ENCODE measurements around the gene AKR1A1.
A peak's percentile ranks its signal among the peaks of the same experiment; 100 is the strongest.
"Not testable (repeated sequence)": the region's sequence is repeated elsewhere in the genome, so short reads cannot be mapped to it uniquely, and the experiment has no call there.

Gene AKR1A1

DNA sequence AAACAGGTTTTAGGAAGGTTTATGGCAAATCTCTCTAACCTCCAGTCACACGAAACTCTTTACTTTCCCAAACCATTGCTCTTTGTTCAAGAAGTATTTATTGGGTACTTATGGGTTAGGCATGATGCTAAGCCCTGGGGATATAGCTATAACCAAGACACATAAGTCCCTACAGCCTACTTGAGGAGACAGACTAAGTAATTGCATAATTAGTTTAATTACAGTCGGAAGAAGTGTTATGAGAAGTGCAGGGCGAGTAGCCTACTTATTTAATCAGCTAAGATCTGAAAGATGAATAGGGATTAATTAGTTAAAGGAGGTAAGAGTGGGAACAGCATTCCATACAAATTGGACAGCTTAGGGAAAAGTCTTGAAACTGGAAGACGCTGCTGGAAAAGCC lies 20.0 kb downstream of the AKR1A1 start:
- DNase-seq (ENCODE audit: low read depth) = no peak

DNA sequence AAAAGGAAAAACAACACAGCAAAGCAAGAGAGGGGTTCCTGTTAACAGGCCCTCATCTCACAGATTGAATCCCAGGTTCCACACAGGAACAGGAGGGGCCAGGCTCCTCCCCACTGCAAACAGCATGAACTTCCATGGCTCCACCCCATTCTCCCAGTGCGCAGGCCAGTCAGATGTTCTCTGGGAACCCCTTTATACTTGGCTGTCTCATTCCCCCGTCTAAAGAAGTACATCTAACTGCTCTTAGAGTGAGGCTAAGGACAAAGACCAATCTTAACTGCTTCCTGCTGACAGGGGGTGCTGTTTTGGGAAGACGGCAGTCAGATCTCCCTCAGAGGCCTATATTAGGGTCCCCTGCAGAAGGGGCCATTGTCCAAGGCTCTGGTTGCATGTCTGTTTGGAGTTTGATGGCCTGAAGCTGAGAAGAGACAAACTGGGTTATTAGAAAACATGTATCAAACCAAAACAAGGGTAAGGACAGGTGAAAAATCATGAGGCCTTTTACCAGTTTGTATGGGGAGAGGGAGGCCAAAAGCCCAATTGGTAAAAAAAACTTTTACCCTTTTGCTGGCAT lies 22.7 kb downstream of the AKR1A1 start:
- peak; percentile 32 for DNase-seq (ENCODE audit: low read depth)

DNA sequence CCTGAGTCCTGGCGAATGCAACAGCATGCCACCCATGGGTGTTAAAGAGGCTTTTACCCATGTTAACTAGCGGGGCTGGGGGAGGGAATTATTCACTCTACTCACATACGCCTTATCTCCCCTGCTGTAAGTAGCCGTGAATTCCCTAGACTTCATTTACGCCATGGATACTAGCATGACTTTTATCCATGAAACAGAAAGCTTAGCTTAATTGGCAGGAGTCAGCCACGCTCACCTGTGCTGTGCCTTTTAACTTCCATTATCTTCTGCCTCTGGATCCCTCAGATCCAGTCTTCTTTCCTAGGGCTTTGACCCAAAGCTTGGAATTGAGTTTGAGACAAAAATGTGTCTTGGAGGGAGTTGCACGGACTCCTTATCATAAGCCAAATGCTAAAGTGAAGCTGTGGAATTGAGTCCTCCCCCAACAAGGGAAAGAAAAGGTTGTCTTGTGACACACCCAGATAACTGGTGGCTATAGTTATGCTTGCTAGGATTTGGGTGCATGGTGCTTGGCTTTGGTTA lies 23.5 kb downstream of the AKR1A1 start:
- no peak for DNase-seq (ENCODE audit: low read depth)

DNA sequence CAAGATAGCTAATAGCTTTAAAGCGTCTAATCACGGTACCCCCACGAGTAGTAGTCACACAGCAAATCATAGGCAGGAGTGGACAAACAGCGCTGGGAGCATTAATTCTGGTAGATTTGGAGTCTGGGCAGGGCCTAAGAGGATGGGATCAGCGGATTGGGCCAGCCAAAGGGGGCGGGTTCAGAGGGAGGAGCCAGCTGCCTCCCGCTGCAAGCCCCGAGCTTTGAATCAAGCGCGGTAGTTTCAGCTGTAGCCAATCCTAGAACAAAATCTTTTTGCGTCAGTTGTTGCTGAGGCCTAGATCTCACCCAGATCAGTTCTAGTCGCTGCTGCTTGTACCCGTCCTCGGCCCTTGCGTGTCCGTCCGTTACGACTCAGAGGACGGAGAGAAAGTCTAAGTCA lies 32.6 kb downstream of the AKR1A1 start:
- DNase-seq (ENCODE audit: low read depth) = peak; percentile 96

DNA sequence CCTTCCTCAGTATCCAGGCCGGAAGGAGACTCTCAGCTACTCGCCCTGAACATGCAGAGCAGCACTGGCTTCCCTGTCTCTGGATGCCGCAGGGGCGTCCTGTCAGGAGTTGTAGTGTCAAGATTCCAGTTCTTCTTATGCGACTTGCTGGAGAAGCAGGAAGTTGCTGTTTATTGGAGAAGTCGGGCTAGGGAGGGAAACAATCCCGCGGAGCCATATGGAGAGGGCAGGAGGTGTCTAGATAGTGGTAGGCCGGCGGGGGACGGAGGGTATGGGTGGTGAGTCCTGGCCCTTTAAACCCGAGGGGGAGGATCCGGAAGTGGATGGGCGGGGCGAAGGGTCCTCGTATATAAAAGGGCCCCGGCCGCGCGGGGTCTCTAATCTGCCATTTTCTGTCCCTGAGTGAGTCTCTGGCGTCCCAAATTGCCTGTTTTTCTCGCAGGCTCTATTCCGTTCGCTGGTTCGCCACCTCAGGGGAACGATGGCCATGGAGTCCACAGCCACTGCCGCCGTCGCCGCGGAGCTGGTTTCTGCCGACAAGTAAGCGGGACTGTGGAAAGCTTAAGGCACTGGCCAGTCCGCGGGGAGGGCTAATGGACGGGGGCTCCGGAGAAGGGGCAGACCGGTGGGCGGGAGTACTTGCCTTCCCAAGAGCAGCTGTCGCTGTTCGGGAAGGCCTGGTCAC lies 33.2 kb downstream of the AKR1A1 start, which contains the start of gene NASP:
TSS of gene NASP (plus strand) at position 376 of the 685 bp plus-strand sequence. CDS start at position 482, 106 bp downstream.
- peak; percentile 74 for DNase-seq (ENCODE audit: low read depth)

DNA sequence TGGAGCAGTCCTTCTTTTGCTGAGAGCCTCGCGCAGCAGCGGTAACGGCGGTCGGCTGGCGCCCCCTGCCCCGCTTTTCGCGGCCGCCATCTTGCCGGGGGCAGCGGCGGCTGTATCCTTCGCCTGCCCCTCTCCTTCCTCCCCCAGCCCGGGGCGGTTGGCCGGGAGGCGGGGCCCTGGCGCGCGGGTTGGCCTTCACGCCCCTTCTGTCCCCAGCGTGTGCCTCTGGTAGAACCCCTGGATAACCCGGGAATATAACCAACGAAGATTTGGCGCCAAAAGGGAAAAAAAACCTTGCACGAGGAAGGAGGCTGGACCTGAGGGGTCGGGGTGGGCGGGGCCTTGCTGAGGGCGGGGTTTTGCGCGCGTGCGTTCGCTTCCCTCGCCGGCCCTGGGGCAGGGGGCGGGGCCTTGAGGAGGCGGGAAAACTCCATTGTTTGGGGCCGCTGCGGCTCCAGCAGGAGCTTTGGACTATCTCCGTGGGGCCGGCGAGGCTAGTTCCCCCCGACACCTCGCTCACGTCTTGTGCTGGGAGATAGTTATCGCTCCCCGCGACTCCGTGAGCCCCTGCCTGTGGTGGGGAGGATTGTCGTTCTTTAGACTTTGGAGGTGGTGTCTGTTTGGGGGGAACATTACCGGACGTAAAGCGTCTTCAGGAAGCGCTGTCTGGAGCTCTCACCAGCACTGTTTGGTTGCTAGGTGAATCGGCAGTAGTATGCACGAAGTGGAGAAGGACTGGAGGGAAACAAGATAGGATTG lies 33.9 kb downstream of the AKR1A1 start:
- peak; percentile 83 for DNase-seq (ENCODE audit: low read depth)

DNA sequence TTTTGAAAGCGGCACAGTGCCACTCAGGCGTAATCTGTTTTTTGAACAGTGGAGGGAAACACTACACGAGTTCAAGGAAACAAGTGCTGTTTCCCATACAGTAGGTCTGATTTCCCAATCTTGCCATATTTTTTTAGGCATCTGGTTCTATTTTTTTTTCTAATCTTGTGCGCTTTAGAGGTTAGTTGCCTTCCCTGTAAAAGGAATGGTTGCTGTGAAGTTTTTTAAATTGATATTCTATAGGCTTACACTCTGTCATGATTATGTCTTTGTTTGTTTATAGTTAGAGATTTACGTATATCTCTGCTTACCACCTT lies 34.4 kb downstream of the AKR1A1 start:
- DNase-seq (ENCODE audit: low read depth) = no peak

DNA sequence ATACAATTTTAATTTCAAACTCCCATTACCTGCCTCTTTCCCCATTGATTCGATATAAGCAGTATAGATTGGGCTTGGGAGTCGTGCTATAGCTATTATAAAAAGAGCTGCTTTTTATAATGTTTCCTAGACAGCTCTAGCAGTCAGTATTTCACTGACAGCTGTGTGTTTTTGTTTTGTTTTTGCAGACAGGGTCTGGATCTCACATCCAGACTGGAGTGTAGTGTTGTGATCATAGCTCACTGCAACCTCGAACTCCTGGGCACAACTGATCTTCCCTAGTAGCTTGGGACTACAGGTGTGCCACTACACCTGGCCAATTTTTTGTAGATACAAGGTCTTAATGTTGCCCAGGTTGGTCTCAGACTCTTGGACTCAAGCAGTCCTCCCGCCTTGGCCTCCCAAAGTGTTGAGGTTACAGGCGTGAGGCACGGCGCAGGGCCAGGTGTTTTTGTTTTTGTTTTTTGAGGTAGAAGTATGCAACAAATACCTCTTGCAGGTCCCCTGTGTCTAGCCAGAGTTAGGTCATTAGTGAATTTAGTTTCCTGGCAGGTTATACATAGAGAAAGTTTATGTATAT lies 35.0 kb downstream of the AKR1A1 start:
- no peak for DNase-seq (ENCODE audit: low read depth)

DNA sequence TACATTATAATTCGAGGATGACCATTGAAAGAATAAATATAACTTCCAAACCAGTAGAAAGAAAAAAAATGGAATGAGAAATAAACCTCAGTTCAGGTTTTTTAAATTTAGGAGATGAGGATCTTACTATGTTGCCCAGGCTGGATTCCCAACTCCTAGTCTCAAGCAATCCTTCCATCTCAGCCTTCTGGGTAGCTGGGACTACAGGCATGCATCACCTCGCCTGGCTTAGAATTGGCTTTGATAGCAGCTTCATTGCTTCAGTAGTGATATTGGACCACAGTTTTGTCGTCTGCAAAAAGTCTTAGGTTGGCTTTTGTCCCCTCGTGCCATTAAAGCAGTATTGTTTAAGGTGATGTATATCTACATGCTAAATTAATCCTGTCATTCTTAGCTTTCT lies 36.1 kb downstream of the AKR1A1 start:
- no peak for DNase-seq (ENCODE audit: low read depth)

DNA sequence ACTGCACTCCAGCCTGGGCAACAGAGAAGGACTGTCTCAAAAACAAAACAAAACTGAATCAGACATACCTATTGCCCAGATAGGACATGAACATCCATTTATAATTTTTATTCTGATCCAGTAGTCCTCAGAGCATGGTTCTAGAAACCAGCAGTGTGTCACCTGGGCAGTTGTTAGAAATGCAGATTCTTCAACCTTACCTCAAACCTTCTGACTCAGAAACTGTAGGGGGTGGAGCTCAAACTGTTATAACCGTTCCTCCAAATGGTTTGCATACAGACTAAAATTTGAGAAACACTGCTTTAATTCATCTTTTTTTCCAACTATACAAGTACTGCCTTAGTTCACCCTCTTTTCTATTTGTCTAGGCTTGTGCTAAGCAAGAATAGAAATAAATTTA lies 39.2 kb downstream of the AKR1A1 start:
- DNase-seq (ENCODE audit: low read depth) = no peak

DNA sequence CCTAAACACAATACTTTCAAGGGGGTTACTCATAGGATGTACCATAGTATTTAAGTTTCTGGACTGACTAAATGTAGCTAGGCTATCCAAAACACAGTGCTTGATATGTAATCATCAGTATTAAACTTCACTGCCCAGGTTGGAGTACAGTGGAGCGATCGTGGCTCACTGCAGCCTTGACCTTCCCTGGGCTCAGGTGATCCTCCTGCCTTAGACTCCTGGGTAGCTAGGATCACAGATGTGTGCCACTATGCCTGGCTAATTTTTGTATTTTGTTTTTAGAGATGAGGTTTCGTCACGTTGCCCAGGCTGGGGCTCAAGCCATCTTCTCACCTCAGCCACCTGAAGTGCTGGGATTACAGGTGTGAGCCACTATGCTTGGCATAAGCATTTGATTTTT lies 43.8 kb downstream of the AKR1A1 start:
- DNase-seq (ENCODE audit: low read depth) = no peak

DNA sequence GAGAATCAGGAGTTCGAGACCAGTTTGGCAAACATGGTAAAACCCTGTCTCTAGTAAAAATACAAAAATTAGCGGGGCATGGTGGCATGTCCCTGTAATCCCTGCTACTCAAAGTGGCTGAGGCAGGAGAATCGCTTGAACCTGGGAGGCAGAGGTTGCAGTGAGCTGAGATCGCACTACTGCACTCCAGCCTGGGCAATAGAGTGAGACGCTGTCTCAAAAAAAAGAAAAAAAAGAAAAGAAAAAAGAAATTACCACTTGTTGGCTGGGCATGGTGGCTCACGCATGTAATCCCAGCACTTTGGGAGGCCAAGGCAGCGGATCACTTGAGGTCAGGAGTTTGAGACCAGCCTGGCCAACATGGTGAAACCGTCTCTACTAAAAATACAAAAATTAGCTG lies 46.1 kb downstream of the AKR1A1 start:
- not testable (repeated sequence) for DNase-seq (ENCODE audit: low read depth)

DNA sequence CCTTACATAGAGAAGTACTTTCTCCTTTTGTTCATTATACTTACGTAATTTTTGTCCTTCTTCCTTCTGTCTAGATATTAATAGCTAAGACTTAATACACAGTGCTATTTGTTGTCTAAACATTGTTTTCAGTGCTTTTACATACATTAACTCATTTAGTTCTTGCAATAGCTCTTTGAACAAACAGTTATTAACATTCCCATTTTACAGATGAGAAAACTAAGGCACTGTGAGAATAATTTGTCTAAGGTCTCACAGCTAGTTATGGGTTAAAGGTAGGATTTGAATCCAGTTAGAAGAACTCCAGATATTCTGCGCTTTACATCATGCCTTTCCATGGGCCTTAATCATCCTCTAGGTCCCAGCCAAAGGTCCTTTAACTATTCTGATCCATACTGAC lies 53.6 kb downstream of the AKR1A1 start:
- DNase-seq (ENCODE audit: low read depth) = no peak

DNA sequence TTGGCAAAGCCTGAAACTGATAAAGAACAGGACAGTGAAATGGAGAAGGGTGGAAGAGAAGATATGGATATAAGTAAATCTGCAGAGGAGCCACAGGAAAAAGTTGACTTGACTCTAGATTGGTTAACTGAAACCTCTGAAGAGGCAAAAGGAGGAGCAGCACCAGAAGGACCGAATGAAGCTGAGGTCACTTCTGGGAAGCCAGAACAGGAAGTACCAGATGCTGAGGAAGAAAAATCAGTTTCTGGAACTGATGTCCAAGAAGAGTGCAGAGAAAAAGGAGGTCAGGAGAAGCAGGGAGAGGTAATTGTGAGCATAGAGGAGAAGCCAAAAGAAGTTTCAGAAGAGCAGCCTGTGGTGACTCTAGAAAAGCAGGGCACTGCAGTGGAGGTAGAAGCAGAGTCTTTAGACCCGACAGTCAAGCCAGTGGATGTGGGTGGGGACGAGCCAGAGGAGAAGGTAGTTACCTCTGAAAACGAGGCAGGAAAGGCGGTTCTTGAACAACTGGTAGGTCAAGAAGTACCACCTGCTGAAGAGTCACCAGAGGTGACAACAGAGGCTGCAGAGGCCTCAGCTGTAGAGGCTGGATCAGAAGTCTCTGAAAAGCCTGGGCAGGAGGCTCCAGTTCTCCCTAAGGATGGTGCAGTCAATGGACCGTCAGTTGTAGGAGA lies 56.9 kb downstream of the AKR1A1 start:
- no peak for DNase-seq (ENCODE audit: low read depth)

DNA sequence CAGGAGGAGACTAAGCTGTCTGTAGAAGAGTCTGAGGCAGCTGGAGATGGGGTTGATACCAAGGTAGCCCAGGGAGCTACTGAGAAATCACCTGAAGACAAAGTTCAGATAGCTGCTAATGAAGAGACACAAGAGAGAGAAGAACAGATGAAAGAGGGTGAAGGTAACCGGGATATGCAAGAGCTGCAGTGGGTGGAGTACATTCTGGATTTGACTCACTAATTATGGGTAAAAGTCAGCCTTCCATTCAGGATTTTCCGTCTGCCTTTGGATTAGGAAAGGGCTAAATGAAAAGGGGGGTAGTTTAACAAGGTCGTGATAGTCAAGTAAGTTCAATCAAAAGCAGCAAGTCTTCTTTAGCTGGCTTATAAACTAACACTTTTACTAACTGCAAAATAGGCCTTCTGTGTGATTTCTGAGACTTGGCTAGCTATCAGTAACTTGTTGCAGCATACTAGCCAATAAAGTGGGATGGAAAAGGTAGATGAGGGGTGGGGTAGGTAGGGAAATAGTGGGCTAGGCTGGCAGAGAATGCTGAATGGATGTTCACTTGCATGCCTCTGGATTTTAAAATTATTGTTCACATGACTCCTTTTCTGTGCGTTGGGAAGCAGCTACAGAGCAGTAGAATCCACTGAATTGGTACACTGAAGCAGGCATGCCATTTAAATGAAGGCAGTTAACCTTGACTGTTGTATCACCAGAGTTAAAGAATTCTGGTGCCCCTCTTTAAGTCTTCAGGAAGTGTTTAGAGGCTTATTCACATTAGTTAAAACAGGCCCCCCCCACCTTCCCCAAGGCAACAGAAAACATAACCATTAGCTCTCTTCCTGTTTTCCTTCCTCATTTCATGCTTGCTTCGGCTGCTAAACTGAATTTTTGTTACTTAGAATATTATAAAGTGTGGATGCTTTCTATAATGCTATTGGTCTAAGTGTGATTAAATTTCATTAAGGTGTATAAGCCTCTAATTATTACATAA lies 57.8 kb downstream of the AKR1A1 start:
- DNase-seq (ENCODE audit: low read depth) = no peak

DNA sequence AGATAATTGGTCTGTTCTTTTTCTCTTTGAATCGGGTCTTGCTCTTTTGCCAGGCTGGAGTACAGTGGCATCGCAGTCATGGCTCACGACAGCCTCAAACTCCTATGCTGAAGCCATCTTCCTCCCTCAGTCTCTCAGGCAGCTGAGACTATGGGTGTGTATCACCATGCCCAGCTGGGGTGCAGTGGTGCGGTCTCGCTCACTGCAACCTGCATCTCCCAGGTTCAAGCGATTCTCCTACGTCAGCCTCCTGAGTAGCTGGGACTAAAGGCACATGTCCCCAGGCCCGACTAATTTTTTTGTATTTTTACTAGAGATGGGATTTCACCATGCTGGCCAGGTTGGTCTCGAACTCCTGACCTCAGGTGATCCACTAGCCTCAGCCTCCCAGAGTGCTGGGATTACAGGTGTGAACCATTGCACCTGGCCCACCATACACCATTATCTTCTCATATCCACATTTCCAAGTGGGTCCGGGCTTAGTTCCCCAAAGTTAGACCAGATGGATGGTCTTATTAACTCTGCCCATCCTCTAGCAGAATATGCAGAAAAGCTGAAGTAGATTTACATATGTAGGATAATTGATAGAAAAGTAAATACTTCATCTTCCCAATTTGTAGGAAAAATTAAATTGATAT lies 60.1 kb downstream of the AKR1A1 start:
- DNase-seq (ENCODE audit: low read depth) = no peak

DNA sequence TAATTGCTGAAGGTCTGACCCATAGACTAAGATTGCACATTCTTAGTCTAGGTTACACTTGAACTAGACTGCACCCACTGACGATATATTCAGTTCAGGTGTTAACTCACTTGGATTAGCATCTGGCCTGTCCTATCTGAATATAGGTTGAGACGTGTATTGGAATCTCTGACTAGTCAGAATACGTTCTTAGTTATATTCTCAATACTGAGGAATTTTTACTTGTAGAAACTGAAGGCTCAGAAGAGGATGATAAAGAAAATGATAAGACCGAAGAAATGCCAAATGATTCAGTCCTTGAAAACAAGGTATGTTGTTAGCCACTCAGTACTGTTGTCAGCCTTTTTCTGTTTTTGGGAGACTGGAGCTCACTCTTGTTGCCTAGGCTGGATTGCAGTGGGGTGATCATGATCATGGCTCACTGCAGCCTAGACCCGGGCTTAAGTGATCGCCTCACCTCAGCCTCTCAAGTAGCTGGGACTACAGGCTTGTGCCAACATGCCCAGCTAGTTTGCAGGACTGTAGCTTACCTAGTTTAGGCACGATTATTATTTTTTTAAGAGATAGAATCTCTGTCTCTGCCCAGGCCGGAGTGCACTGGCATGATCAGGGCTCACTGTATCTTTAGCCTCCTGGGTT lies 62.4 kb downstream of the AKR1A1 start:
- no peak for DNase-seq (ENCODE audit: low read depth)

DNA sequence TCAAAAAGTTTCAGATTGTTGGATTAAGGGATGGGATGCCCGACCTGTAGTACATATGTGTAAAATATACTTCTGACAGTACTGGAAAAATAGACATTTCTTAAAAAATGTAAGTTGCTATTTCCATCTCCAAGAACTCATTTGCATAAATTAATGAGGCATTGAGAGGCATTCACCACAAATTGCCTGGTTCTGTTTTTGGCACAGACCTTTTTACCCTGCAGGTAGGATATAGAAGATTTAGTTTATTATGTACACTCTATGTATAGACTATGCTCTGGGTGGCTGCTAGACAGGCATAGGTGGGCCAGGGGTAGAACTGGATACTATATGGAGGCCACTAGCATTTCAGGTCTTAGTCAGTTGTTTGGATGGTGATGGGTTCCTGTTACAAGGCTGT lies 65.3 kb downstream of the AKR1A1 start:
- DNase-seq (ENCODE audit: low read depth) = no peak

DNA sequence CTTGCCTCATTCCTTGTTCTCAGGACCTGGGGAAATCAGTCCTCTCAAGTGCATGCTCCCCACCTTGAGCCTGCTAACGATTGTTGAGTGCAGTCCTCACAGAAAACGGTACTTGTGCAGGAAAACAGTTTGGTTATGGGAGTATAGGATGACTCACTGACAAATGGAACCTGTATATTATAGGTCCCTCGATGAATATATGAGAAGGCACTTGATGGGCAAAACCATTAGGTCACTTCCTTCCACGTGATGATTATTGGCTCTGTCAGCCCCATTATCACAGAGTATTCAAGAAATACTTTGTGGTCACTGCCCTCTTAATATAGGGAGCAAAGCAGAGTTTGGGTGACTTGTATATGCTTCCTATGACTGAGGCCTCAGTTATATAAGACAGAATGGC lies 67.0 kb downstream of the AKR1A1 start:
- peak; percentile 21 for DNase-seq (ENCODE audit: low read depth)
